Gastroesophageal sphincter (tissue), 3 donors: ENCODE measurements around the gene DEPDC5.

Source experiments
- CTCF ChIP-seq, 4 experiments: fragments of 200-600 bp in 2 of 4; fragments of 450-650 bp in 2 of 4; sonication (generic) in 1 of 4; IDR thresholded peaks; one replicate each; pipeline ENCODE4 v1.5.1; 2017 to 2019; ENCODE audit warnings: antibody characterized with exemption in 4 of 4, mild to moderate bottlenecking in 2 of 4, moderate library complexity in 2 of 4
- EP300 ChIP-seq: sonication (generic); formaldehyde crosslinking; IDR thresholded peaks from one replicate; pipeline ENCODE4 v1.6.1; 2017; ENCODE audit warnings: antibody characterized with exemption, mild to moderate bottlenecking
- POLR2A ChIP-seq, 2 donors: fragments of 450-650 bp; IDR thresholded peaks; one replicate each; pipeline ENCODE4 v1.6.1; 2017; ENCODE audit warnings: antibody characterized with exemption in 2 of 2, mild to moderate bottlenecking in 2 of 2, moderate library complexity in 1 of 2
- POLR2AphosphoS5 ChIP-seq: sonication (generic); formaldehyde crosslinking; IDR thresholded peaks from one replicate; pipeline ENCODE4 v1.6.1; 2017; ENCODE audit warnings: antibody characterized with exemption

- TF ChIP-seq POLR2A (IDR thresholded peaks at IDR 0.05) (no peak), CTCF (IDR thresholded peaks at IDR 0.05) (no peak), EP300 (no peak), POLR2AphosphoS5 (no peak)
These were observed 75.7 kb downstream of the DEPDC5 start for GRCh38 chr22:31829505-31829904.
